Adrenal gland (tissue), 12 donors: Measurements from ENCODE around the gene MMP15. TPM values are rescaled to one million over a fixed set of nuclear protein-coding genes. Genes with fewer than 3 reads are reported as not detected.
A peak's percentile ranks its signal among the peaks of the same experiment; 100 is the strongest.

Source experiments
- DNase-seq, 7 donors: peaks; one replicate each; pipeline ENCODE4 v3.0.0-alpha.2; 2019 to 2020
- H3K27ac ChIP-seq, 5 donors: fragments of 200-600 bp; sonication (generic) in 4 of 5; 1 replicate in 3 of 5; 2 replicates in 2 of 5; pipeline versions ENCODE4 v1.5.1 to v1.8.0; 2016 to 2020; ENCODE audit warnings: mild to moderate bottlenecking in 1 of 5
- H3K27me3 ChIP-seq: fragments of 200-600 bp; 2 replicates; pipeline ENCODE4 v1.8.0; 2021
- H3K36me3 ChIP-seq, 2 donors: fragments of 200-600 bp; replicated peaks in 1 of 2; 1 replicate in 1 of 2; 2 replicates in 1 of 2; pipeline versions ENCODE4 v1.5.1 to v1.8.0; 2018 to 2022
- H3K4me1 ChIP-seq, 2 donors: fragments of 200-600 bp; replicated peaks in 1 of 2; 1 replicate in 1 of 2; 2 replicates in 1 of 2; pipeline versions ENCODE4 v1.5.1 to v1.8.0; 2018 to 2021
- H3K4me3 ChIP-seq, 4 donors: fragments of 200-600 bp; sonication (generic) in 3 of 4; one replicate each; pipeline ENCODE4 v1.5.1; 2016 to 2018
- H3K9me3 ChIP-seq, 3 donors: fragments of 200-600 bp; sonication (generic) in 1 of 3; replicated peaks in 1 of 3; 1 replicate in 2 of 3; 2 replicates in 1 of 3; pipeline versions ENCODE4 v1.5.1 to v1.8.0; 2016 to 2021
- CTCF ChIP-seq, 6 experiments: fragments of 450-650 bp in 4 of 6; fragments of 200-600 bp in 2 of 6; sonication (generic) in 1 of 6; IDR thresholded peaks; 1 replicate in 5 of 6; 2 replicates in 1 of 6; pipeline versions ENCODE4 v1.5.1 to v1.8.0; 2016 to 2021; ENCODE audit warnings: antibody characterized with exemption in 6 of 6, mild to moderate bottlenecking in 2 of 6, moderate library complexity in 1 of 6
- POLR2A ChIP-seq, 2 donors: fragments of 450-650 bp; IDR thresholded peaks; one replicate each; pipeline ENCODE4 v1.6.1; 2017; ENCODE audit warnings: antibody characterized with exemption in 2 of 2, mild to moderate bottlenecking in 2 of 2, moderate library complexity in 1 of 2
- WGBS, 4 donors: extraction: QIAGEN DNeasy Blood & Tissue Kit in 2 of 4; methylation state at CpG; one replicate each; pipeline versions ENCODE4 v1.1.5 to v1.1.7; 2013 to 2017; 5-methylcytosine and 5-hydroxymethylcytosine counted together
- intact Hi-C, 2 donors: fragments of 100-400 bp; cut with DNase I; formaldehyde crosslinking; loops; one replicate each; pipeline versions ENCODE4 v1.14.1 to v1.15.0; 2022 to 2023
- polyA plus RNA-seq, 3 donors: library from polyadenylated mRNA; stranded (reverse); fragments of 200-250 nt in 2 of 3; fragments of 350-450 nt in 1 of 3; fragmentation: Illumina TruSeq in 1 of 3; extraction: RNeasy Lipid Tissue Mini Kit (QIAGEN cat#74804) in 1 of 3; gene quantifications; one replicate each; pipeline ENCODE4 v1.2.3, GENCODE V29; 2013 to 2014
- total RNA-seq, 9 donors: library from RNA; depleted of rRNA in 4 of 9; stranded (reverse); fragments of >200 nt in 4 of 9; fragments of 120-200 nt in 1 of 9; fragmentation: NEBNext Ultra II Directional in 1 of 9; extraction: Animal tissue kit (Norgen Biotek cat#: 25700) in 1 of 9; gene quantifications; one replicate each; pipeline versions ENCODE4 v1.1.0 to v1.2.4, GENCODE V29; 2013 to 2023
- donor health status: healthy with polysubstance abuse.
- donor health status: Bipolar disorder and iron deficiency.
- donor health status: DM: yes; HTN: yes; CAD: no.
- donor health status: DM: no; HTN: no; CAD: no.
- donor health status: DM: no; HTN: no; CAD: no.
- donor health status: DM: yes; HTN: yes; CAD: no.

MMP15 gene
- total and polyA plus RNA-seq, 12 donors, result 2.5 to 11.4 (median 7.2) TPM

DNA sequence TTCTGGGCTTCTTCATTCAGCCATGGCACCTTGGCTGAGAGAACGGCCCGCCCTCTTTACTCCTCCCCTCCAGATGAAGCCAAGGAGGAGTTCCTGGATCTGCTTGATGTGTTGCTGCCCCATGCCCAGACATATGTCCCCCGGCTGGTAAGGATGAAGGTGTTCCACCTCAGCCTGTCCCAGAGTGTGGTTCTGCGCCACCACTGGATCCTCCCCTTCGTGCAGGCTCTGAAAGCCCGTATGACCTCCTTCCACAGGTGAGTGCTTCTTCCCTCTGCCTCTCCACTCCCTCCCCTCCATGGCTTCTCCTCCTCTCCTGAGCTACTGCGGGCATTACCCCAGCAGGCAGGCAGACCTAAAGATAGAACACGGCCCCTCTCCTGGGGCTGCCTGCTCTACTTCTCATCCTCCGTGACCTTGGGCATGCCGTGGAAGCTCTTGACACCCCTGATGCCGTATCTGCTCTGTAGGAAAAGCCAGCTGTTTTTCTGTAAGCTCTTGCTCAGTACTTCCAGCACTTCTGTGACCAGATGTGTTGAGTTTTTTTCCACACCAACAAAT is 15.6 kb upstream of the MMP15 start:
- H3K27ac ChIP-seq, result no peak overlapping the region
- intact Hi-C loops, result no loop called here
- peak in 1 of 7 donors; percentile 38 for DNase-seq
- peaks cover 0 to 36% of the 10 kb centered on the region in 2 donors for H3K36me3 ChIP-seq
- no peak overlapping the region for H3K4me3 ChIP-seq
- H3K27me3 ChIP-seq, result no peaks in the 10 kb centered on the region
- no peaks in the 10 kb centered on the region for H3K9me3 ChIP-seq
- TF ChIP-seq POLR2A (IDR thresholded peaks at IDR 0.05) (no peak), CTCF (IDR thresholded peaks at IDR 0.05) (no peak)
- 70 to 76% (median 73%) methylated on average over 11 of the region's 11 CpGs for WGBS, 4 donors
- H3K4me1 ChIP-seq, result peaks cover 5 to 11% of the 10 kb centered on the region in 2 donors

- Histone ChIP-seq H3K27me3 (no peaks in the 10 kb centered on the region), H3K9me3 (no peaks in the 10 kb centered on the region), H3K4me1 (peaks cover 4 to 5% of the 10 kb centered on the region in 2 donors), H3K4me3 (no peak overlapping the region), H3K36me3 (peaks cover 0 to 36% of the 10 kb centered on the region in 2 donors), H3K27ac (no peak overlapping the region)
- no peak for TF ChIP-seq CTCF (IDR thresholded peaks at IDR 0.05)
- no peak for TF ChIP-seq POLR2A (IDR thresholded peaks at IDR 0.05)
- WGBS, 4 donors, result 85 to 88% (median 86%) methylated on average over 3 of the region's 3 CpGs
- intact Hi-C loops, result no loop called here
- no peak for DNase-seq
These were observed 14.7 kb upstream of the MMP15 start for GRCh38 chr16:58010886-58011285.

- H3K4me3 ChIP-seq, result no peak overlapping the region
- no peak for DNase-seq
- no peaks in the 10 kb centered on the region for H3K9me3 ChIP-seq
- peaks cover 4 to 5% of the 10 kb centered on the region in 2 donors for H3K4me1 ChIP-seq
- H3K27me3 ChIP-seq, result no peaks in the 10 kb centered on the region
- intact Hi-C loops, result no loop called here
- H3K27ac ChIP-seq, result no peak overlapping the region
- no peak for TF ChIP-seq CTCF (IDR thresholded peaks at IDR 0.05)
- no peak for TF ChIP-seq POLR2A (IDR thresholded peaks at IDR 0.05)
- 77 to 95% (median 90%) methylated on average over 3 of the region's 3 CpGs for WGBS, 4 donors
- peaks cover 0 to 36% of the 10 kb centered on the region in 2 donors for H3K36me3 ChIP-seq
These were observed 13.9 kb upstream of the MMP15 start for GRCh38 chr16:58011652-58012051.

GRCh38 chr16:58012481-58012880 is 13.1 kb upstream of the MMP15 start:
- H3K36me3 ChIP-seq, result peaks cover 0 to 44% of the 10 kb centered on the region in 2 donors
- intact Hi-C loops, result no loop called here
- WGBS, 4 donors, result 73 to 86% (median 83%) methylated on average over 9 of the region's 9 CpGs

More at GRCh38 chr16:58012481-58012880, 13.1 kb upstream of the MMP15 start:
- Histone ChIP-seq H3K27ac (no peak overlapping the region), H3K4me3 (no peak overlapping the region), H3K4me1 (peaks cover 4 to 5% of the 10 kb centered on the region in 2 donors), H3K27me3 (no peaks in the 10 kb centered on the region), H3K9me3 (no peaks in the 10 kb centered on the region)
- DNase-seq, result no peak
- no peak for TF ChIP-seq CTCF (IDR thresholded peaks at IDR 0.05)
- TF ChIP-seq POLR2A (IDR thresholded peaks at IDR 0.05), result no peak
